Measurements from ENCODE around the gene SLC36A3.
"Not testable (repeated sequence)": the region's sequence is repeated elsewhere in the genome, so short reads cannot be mapped to it uniquely, and the experiment has no call there.

- not testable (repeated sequence) for TF ChIP-seq CTCF (conservative IDR thresholded peaks at IDR 0.05); ZFX (IDR thresholded peaks at IDR 0.05)
These were observed 5.7 kb upstream of the SLC36A3 start for GRCh38 chr5:151309266-151309665.
